ENCODE data around the gene TEX51.

The TEX51 gene

DNA sequence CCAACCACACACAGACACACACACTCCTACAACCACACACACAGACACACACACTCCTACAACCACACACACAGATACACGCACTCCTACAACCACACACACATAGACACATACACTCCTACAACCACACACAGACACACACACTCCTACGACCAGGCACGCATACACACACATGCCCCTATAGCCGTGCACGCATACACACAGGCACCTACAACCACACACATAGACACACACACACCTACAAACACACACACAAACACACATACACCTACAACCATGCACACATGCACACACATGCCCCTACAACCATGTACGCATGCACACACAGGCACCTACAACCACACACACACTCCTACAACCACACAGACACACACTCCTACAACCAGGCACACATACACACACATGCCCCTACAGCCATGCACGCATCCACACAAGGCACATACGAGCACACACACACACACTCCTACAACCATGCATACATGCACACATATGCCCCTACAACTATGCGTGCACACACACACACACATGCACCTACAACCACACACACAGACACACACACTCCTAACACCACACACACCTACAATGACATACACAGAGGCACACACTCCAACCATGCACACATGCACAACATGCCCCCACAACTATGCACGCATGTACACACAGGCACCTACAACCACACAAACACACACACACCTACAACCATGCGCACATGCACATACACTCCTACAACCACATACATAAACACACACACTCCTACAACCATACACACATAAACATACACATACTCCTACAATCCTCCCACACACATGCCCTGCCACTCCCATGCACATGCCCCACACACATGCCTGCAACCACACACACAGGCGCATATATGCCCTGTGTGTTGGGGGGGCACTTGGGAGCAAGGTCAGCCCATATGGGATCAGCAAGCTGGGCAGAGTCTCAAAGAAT lies 19.1 kb upstream of the TEX51 start:
- DNase-seq, result no peak

DNA sequence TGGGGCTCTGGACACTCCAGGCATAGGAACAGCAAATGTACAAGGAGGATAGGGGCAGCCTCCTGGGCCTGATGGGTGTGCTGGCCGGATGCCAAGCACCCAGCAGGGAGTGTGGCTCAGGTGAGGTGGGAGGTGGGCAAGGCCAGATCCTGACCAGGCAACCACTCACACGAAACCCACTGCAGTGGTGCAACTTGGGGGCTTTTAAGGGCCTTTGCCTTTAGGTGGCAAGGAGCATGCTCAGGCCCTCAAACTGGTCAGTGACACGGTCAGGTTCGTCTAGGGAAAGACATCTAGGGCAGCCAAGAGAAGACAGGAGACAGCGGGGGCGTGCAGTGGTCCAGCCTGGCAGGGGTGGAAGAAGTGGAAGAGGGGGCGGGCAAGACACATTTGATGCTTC lies 18.4 kb upstream of the TEX51 start:
- DNase-seq, result no peak

DNA sequence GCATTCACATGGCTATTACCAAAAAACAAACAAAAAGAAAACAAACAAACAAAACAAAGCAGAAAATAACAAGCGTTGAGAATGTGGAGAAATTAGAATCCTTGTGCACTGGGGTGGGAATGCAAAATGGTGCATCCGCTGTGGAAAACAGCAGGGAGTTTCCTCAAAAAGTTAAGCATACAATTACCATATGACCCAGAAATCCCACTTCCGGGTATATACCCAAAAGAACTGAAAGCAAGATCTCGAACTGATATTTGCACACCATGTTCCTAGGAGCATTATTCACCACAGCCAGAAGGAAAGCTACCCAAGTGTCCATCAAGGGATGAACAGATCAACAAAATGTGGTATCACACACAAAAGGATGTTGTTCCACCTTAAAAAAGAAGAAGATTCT lies 17.9 kb upstream of the TEX51 start:
- DNase-seq, result no peak

DNA sequence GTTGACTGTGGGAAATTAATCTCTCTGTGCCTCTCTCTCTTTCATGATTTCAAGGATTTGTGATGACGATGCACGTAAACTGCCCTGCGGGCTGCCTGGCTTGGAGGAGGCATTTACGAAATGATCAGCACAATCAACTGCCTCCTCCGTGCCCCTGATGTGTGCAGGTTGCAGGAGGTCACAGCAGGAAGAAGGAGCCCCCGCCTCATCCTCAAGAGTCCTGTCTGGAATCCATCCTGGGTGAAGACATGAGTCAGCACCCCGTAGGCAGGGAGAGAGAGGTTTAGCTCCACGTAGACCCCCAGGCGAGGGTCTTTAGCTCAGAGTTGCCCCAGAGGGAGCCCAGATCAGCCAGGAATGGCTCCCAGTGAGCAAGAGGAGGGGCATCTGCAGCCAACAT lies 17.1 kb upstream of the TEX51 start:
- DNase-seq, result no peak

DNA sequence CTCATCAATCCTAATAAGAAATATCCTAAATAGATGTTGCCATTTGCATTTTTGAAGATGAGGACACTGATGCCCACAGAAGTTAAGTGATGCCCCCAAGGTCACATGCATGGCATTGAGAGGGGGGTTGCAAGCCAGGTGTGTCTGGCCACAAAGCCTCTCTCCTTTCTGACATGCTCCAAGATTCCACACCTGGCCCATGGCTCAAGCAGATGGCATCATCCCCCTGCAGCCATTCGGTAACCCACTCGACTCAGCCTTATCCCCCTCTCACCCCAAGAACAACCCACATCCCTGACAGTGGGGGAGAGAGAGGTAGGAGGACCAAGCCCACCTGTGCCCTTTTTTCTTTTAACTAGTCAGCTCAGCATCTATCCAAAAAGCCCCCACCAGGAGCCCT lies 16.5 kb upstream of the TEX51 start:
- no peak for DNase-seq

- no peak for DNase-seq
These were observed 15.7 kb upstream of the TEX51 start for GRCh38 chr2:126882736-126883665.

DNA sequence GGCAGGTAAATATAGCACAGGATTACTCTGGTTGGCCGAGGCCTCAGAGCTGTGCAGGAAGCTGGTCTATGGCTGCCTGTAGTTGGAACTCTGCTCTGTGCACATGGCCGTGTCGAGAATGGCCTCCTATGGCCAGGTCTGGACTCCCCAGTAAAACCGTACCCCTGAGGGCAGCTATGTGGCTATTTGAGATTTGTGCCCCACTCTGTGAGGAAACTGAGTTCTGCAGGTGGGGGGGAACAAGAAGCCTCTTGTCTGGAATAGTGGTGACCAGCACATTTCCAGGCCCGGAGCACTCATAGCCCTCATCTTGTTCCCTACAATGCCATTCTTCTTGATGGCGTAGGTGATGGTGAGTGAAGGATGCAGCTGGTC lies 15.0 kb upstream of the TEX51 start:
- no peak for DNase-seq

- DNase-seq, result no peak
These were observed 13.6 kb upstream of the TEX51 start for GRCh38 chr2:126884861-126885750.

DNA sequence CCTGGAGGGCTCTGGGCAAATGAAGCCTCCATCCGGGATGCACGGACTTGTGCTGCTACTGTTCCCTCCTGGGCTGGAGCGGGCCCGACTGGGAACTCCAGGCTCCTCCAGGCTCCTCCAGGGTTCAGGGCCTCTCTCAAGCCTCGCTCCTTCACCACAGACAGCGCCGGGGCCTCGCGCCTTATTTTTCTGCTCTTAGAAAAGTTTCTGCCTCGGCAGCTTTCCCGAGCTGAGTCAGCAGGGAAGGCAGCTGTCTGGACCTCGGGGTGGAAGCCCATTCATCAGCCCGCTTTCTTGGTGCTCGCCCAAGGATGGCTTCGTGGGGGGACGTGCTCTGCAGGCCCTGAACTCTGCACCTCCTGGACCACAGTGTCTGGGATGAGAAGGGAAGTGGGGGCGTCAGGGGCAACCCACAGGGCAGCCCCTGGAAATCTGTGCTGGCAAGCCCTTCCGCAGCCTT lies 12.9 kb upstream of the TEX51 start:
- DNase-seq, result no peak

DNA sequence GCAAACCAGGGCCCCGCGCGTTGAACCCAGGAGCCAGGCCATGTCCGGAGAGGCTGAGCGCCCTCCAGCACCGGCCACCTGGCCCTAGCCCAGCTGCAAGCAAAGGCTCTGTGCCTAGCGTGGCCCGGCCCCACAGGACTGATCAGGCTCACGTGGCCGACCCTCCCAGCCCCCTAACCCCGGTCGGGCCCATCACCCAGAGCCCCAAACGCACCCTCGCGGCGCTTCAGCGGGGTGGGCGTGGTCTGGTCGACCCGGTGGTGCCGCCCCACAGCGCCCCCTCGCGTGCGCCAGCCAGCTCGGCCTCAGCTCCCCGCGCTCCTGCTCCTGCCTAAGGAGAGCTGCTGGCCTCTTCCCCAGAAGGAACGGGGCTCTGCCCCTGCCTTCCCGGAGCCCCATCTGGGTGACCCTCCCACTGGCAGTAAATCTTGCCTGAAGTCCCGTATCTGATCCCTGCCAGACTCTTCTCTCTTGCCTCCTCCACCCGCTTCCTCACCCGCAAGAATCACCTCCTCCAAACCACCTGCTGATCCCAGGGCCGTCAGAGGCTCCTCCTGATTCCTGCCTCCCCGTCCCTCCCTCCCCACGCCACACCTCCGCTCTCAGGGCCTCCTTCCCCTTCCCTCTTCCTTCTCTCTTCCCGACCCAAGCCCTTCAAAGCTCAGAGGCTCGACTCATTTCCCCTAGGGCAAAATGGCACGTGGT lies 12.3 kb upstream of the TEX51 start:
- DNase-seq, result peak; percentile 87

DNA sequence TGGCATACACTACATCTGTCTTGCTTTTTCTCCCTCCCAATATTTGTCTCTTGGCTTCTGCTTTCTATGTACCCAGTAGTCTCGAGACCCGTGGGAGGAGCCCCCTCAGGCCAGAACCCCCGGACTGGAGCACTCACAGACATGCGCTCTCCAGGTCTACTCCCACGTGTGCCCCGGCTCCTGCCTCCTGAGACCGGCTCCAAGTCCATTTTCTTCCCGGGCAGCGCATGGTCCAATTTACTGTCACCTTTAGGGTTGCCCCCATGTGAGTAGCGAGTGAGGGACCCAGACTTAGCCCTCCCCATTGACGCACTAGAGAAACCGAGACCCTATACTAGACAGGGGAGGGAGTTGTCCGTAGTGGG lies 11.8 kb upstream of the TEX51 start:
- no peak for DNase-seq

DNA sequence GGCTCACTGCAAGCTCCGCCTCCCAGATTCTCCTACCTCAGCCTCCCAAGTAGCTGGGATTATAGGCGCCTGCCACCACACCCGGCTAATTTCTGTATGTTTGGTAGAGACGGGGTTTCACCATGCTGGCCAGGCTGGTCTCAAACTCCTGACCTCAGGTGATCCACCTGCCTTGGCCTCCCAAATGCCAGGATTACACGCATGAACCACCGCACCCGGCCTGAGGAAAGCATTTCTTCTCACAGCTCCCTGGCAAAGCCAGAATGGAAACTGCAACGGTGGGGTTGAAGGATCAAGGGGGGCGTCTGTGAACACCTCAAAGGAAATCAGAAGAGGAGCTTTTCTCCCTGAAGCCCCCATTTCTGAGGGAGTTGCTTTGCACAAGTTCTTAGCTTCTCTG lies 11.2 kb upstream of the TEX51 start:
- no peak for DNase-seq

DNA sequence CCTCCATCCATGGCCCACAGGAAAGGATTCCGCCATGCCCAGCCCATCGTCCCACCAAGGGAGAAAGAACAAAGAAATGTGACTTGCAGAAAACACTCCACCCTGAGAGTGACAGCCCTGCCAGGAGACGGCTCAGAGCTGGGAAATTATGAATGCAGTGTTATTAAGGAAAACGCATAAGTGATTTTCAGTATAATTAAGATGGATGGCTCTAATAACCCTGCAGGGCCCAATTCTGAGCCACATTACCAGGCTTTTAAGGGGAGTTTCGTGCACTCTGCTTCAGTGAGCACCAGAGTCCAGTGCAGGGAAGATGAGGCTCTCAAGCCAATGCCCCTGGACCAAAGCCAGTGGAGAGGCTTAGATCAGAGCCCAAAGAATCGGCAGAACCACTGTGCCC lies 10.6 kb upstream of the TEX51 start:
- no peak for DNase-seq

DNA sequence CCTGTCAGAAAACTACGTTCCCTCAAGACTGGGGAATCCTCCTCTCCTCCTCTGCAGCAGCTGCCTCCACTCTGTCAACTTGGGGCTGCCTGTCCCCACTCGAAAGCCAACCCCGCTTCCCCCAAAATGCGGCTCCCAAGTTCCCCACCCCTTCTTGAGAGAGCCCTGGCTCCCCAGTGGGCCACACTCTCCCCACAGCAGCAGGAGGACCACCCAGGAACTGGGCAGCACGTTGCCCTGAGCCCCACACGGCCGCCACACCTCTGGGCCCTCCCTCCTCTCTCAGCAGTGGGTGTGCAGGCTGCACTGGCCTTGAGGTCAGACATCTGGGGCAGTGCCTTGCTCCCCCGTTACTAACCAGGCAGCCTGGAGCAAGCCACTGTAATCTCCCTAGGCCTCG lies 9.6 kb upstream of the TEX51 start:
- no peak for DNase-seq

GRCh38 chr2:126889496-126890135 lies 9.1 kb upstream of the TEX51 start:
- DNase-seq, result no peak

DNA sequence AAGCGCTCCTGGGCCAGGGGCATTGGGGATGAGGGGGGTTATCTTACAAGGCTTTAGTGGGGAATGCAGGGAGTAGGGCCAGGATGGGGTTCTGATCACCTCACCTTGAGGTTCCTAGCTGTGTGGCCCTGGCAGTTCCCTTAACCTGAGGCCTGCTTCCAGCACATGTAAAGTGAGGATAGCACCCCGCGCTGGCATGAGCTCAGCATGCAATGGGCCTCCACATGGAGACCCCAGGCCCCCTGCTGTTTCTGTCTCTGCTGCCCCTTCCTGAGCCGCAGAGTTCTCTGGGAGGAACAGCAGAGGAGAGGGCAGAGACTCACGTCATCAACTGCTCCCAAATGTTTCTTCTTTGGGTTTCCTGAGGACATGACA lies 8.6 kb upstream of the TEX51 start:
- DNase-seq, result no peak

DNA sequence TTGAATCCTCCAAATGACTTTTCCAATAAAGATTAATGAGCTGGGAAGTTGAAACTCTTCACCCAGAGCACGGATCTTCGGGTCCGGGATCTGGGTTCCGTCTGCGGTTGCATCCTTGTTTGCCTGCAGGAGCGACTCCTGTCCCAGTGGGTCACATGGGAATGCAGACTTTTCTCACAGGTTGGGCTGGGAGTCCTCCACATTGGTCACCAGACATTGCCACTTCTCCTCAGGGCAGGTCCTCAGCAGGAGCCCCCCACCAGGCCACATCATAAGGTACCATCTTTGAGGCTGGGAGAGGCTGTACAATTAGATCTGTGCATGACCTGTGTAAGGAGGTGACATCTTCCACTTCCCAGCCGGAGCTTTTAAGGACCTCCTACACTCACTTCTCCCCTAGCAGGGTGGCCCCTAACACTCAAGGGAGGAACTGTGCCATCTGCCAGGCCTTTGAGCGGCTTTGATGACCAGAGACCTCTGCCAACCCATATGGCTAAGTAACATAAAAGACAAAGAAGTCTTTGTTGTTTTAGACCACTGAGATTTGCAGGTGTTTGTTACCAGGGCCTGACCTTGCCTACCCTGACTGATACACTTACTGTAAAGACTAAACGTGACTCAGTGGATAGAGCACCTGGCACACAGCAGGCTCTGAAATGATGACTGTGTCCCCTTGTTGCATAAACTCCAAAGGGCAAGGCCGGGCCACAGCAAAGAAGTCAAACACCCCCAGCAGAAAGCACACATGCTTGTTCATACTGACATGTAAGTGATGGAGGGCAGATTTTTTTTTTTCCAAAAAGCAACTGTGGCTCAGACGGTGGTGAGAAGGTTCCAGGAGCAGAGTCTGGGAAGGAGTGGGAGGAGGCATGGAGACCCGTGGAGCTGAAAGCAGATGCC lies 7.9 kb upstream of the TEX51 start:
- no peak for DNase-seq

DNA sequence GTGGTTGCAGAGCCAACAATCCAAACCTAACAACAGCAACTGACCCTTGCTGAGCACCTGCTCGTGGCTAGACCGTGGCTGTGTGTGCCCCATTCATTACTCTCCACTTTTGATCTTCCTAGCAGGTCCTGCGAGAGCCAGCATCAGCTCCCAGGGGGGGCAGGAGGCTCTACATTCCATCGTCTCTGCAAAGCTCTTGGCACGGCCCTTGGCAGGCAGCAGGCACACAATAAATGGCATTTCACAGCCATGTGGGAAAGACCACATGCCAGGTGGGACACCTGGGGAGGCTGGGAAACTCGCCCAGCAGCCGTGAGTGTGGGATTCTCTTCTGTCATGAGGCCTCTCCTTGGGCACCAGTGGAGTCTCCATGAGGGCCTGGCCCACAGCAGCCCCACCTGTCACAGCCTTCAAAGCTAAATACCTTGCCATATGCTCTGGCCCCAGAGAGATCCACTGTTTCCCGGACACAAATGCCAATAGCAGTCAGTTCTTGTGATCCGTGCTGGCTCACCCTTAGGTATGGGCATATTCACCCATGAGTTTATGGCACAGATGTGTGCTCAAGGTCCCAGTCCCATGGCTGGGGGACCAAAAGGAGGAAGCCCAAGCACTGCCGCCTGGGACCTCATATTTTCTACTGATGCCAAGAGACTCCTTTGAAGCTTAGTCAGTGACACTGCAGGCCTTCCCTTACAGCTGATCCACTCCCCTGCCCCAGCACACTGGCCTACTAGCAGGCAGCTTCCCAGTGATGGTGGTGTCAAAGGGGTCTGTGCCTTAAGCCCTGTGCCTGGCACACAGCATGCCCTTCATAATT lies 6.8 kb upstream of the TEX51 start:
- no peak for DNase-seq

GRCh38 chr2:126893153-126893552 lies 5.5 kb upstream of the TEX51 start:
- no peak for DNase-seq
